CD14-positive monocyte (primary cell): ENCODE measurements around the gene ATMIN. TPM values are rescaled to one million over a fixed set of nuclear protein-coding genes. Genes with fewer than 3 reads are reported as not detected.
A peak's percentile ranks its signal among the peaks of the same experiment; 100 is the strongest.

Experiments
- DNase-seq, 3 donors: peaks; one replicate each; pipeline ENCODE4 v3.0.0-alpha.2; 2011 to 2022
- H2AFZ ChIP-seq: 2 replicates; pipeline ENCODE4 v1.6.0; 2012; ENCODE audit warnings: mild to moderate bottlenecking, low read depth, low read length, inconsistent platforms; ENCODE audit not compliant: insufficient read depth, poor library complexity, severe bottlenecking
- H3K27ac ChIP-seq, 2 donors: 1 replicate in 1 of 2; 2 replicates in 1 of 2; pipeline ENCODE4 v1.5.1; 2012 to 2013; ENCODE audit warnings: low read length in 2 of 2, control low read depth in 1 of 2, inconsistent platforms in 1 of 2, low read depth in 1 of 2, mild to moderate bottlenecking in 1 of 2
- H3K27me3 ChIP-seq, 2 donors: one replicate each; pipeline versions ENCODE4 v1.6.0 to v1.6.1; 2011 to 2013; ENCODE audit warnings: low read length in 2 of 2; ENCODE audit not compliant: control insufficient read depth in 2 of 2, insufficient read depth in 2 of 2
- H3K36me3 ChIP-seq, 2 donors: replicated peaks in 1 of 2; 1 replicate in 1 of 2; 2 replicates in 1 of 2; pipeline versions ENCODE4 v1.5.1 to v1.6.1; 2012 to 2013; ENCODE audit warnings: low read length in 2 of 2, control low read depth in 1 of 2, inconsistent platforms in 1 of 2, mild to moderate bottlenecking in 1 of 2; ENCODE audit not compliant: insufficient read depth in 2 of 2, control insufficient read depth in 1 of 2
- H3K4me1 ChIP-seq, 2 donors: 1 replicate in 1 of 2; 2 replicates in 1 of 2; pipeline versions ENCODE4 v1.5.1 to v1.6.1; 2012 to 2013; ENCODE audit warnings: low read length in 2 of 2, control low read depth in 1 of 2, inconsistent platforms in 1 of 2, mild to moderate bottlenecking in 1 of 2, moderate library complexity in 1 of 2; ENCODE audit not compliant: insufficient read depth in 2 of 2, control insufficient read depth in 1 of 2
- H3K4me2 ChIP-seq: replicated peaks from 2 replicates; pipeline ENCODE3; 2012; ENCODE audit warnings: low read length, moderate library complexity, mild to moderate bottlenecking; ENCODE audit not compliant: poor library complexity, severe bottlenecking; ENCODE audit errors: extremely low read depth
- H3K4me3 ChIP-seq, 3 experiments: fragments of 200-600 bp in 1 of 3; sonication (generic) in 1 of 3; replicated peaks in 1 of 3; 1 replicate in 2 of 3; 2 replicates in 1 of 3; pipeline ENCODE4 v1.5.1; 2011 to 2013; ENCODE audit warnings: low read length in 3 of 3, mild to moderate bottlenecking in 3 of 3, control low read depth in 2 of 3, low read depth in 2 of 3, inconsistent platforms in 1 of 3, moderate library complexity in 1 of 3
- H3K79me2 ChIP-seq: 2 replicates; pipeline ENCODE4 v1.6.0; 2012; ENCODE audit warnings: mild to moderate bottlenecking, control low read depth, inconsistent platforms, low read length, moderate library complexity; ENCODE audit not compliant: insufficient read depth
- H3K9ac ChIP-seq: 2 replicates; pipeline ENCODE4 v1.6.0; 2017; ENCODE audit warnings: low read length, mild to moderate bottlenecking; ENCODE audit not compliant: insufficient read depth, poor library complexity, severe bottlenecking
- H3K9me3 ChIP-seq, 2 donors: replicated peaks in 1 of 2; 1 replicate in 1 of 2; 2 replicates in 1 of 2; pipeline versions ENCODE4 v1.5.1 to v1.6.1; 2012 to 2013; ENCODE audit warnings: low read length in 2 of 2, control low read depth in 1 of 2; ENCODE audit not compliant: control insufficient read depth in 1 of 2, insufficient read depth in 1 of 2
- H4K20me1 ChIP-seq: 2 replicates; pipeline ENCODE4 v1.6.0; 2012; ENCODE audit warnings: mild to moderate bottlenecking, low read length, control low read depth, moderate library complexity; ENCODE audit not compliant: insufficient read depth
- H3K27ac Mint-ChIP-seq, 7 donors: one replicate each; pipeline ENCODE4 v1.8.0; 2020; ENCODE audit warnings: mild to moderate bottlenecking in 7 of 7, mixed read lengths in 7 of 7, moderate library complexity in 6 of 7, inconsistent platforms in 2 of 7
- H3K27me3 Mint-ChIP-seq, 3 donors: one replicate each; pipeline ENCODE4 v1.8.0; 2021 to 2022; ENCODE audit warnings: low read depth in 3 of 3, mild to moderate bottlenecking in 3 of 3, mixed read lengths in 3 of 3, moderate library complexity in 3 of 3, inconsistent platforms in 1 of 3
- H3K36me3 Mint-ChIP-seq, 2 donors: one replicate each; pipeline ENCODE4 v1.8.0; 2020; ENCODE audit warnings: mixed read lengths in 2 of 2, inconsistent platforms in 1 of 2, mild to moderate bottlenecking in 1 of 2
- H3K4me1 Mint-ChIP-seq: one replicate; pipeline ENCODE4 v1.8.0; 2020; ENCODE audit warnings: mild to moderate bottlenecking, mixed read lengths
- H3K4me3 Mint-ChIP-seq, 2 donors: one replicate each; pipeline ENCODE4 v1.8.0; 2020; ENCODE audit warnings: mild to moderate bottlenecking in 2 of 2, mixed read lengths in 2 of 2, moderate library complexity in 1 of 2
- H3K9me3 Mint-ChIP-seq, 7 donors: one replicate each; pipeline ENCODE4 v1.8.0; 2020 to 2022; ENCODE audit warnings: mixed read lengths in 7 of 7, mild to moderate bottlenecking in 6 of 7, moderate library complexity in 6 of 7, inconsistent platforms in 2 of 7
- WGBS: methylation state at CpG from one replicate; pipeline ENCODE4 v1.1.5; 2013; ENCODE audit warnings: missing lambda C conversion rate; ENCODE audit not compliant: insufficient coverage; 5-methylcytosine and 5-hydroxymethylcytosine counted together
- intact Hi-C, 2 donors: fragments of 100-400 bp; cut with micrococcal nuclease; formaldehyde crosslinking; loops; one replicate each; pipeline versions ENCODE4 v1.15.0 to v1.15.1; 2023
- polyA minus RNA-seq: library from RNA; depleted of rRNA, polyadenylated mRNA; stranded (reverse); fragments of >200 nt; gene quantifications from 2 replicates; pipeline ENCODE4 v1.2.3, GENCODE V29; 2012
- polyA plus RNA-seq, 3 donors: library from polyadenylated mRNA; depleted of rRNA in 1 of 3; unstranded in 2 of 3; stranded (reverse) in 1 of 3; fragments of 300-500 nt in 2 of 3; fragments of >200 nt in 1 of 3; fragmentation: Illumina TruSeq in 2 of 3; gene quantifications; 1 replicate in 2 of 3; 2 replicates in 1 of 3; pipeline ENCODE4 v1.2.3, GENCODE V29; 2012 to 2021
- total RNA-seq, 12 experiments: library from RNA in 1 of 12; stranded (reverse) in 1 of 12; fragments of 120-200 nt in 1 of 12; gene quantifications; one replicate each; pipeline ENCODE4 v1.2.4 and lab custom pipeline; 2013 to 2026; ENCODE audit warnings: mixed read lengths in 6 of 12, inconsistent platforms in 1 of 12
- TF ChIP-seq, protein P1 (sequence below): fragments of 200-600 bp; IDR thresholded peaks from one replicate; pipeline ENCODE4 v1.8.0; 2022; ENCODE audit warnings: antibody characterized with exemption, mild to moderate bottlenecking

ATMIN gene, protein sequence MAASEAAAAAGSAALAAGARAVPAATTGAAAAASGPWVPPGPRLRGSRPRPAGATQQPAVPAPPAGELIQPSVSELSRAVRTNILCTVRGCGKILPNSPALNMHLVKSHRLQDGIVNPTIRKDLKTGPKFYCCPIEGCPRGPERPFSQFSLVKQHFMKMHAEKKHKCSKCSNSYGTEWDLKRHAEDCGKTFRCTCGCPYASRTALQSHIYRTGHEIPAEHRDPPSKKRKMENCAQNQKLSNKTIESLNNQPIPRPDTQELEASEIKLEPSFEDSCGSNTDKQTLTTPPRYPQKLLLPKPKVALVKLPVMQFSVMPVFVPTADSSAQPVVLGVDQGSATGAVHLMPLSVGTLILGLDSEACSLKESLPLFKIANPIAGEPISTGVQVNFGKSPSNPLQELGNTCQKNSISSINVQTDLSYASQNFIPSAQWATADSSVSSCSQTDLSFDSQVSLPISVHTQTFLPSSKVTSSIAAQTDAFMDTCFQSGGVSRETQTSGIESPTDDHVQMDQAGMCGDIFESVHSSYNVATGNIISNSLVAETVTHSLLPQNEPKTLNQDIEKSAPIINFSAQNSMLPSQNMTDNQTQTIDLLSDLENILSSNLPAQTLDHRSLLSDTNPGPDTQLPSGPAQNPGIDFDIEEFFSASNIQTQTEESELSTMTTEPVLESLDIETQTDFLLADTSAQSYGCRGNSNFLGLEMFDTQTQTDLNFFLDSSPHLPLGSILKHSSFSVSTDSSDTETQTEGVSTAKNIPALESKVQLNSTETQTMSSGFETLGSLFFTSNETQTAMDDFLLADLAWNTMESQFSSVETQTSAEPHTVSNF
- 42.4 TPM for total RNA-seq (2013)
- 10 to 100 TPM; 10.9 to 17.6 (median 13.2) TPM for polyA plus RNA-seq
- polyA minus RNA-seq = 15.0 and 25.1 TPM in 2 replicates
- total RNA-seq (lab: John Stamatoyannopoulos, UW) = 29.5 to 72.4 (median 50.4) reads per million in 11 experiments

DNA sequence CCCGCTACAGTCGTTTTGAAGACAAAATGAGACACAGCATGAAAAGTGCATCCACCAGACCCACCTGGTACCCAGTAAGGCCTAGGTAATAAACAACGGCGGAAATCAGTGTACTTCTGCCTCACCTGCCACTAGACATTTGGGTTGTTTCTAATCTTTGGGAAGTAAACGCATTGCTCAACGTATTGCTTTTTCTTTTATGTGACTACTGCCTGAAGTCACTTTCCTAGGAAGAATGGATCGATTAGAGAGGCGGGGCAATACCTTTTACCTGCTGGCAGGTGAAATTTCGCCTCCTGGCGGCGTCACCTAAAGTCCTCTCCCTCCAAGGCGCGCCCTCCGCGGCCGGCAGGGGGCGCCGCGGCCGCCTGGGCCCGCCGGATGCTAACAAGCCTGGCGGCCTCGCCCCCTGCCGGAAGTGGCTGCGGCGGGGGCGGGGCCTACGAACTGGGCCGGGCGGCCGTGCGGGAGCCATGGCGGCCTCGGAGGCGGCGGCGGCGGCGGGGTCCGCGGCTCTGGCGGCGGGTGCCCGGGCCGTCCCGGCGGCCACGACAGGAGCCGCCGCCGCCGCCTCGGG, at the start of gene ATMIN:
Gene ATMIN, plus strand, starts transcription at position 445 of the 577 bp plus-strand sequence. Its CDS starts 29 bp downstream, at position 474.
- Histone ChIP-seq H3K27ac (peak within 1 kb of the TSS in 1 of 2 donors; percentile 50), H3K4me1 (peaks cover 14% of the 10 kb centered on the region in 2 donors), H3K4me2 (peak within 1 kb of the TSS; percentile 94), H3K9me3 (no peaks in the 10 kb centered on the region), H3K9ac (peak within 1 kb of the TSS; percentile 72), H3K27me3 (no peaks in the 10 kb centered on the region), H4K20me1 (peaks cover 15% of the 10 kb centered on the region), H3K79me2 (peaks cover 26% of the 10 kb centered on the region), H3K4me3 (peak within 1 kb of the TSS; percentile 49 to 84 (median 73)), H2AFZ (peak within 1 kb of the TSS; percentile 77), H3K36me3 (peaks cover 0 to 13% of the 10 kb centered on the region in 2 donors)
- Mint-ChIP-seq H3K9me3 (peaks cover 0 to 3% (median 0%) of the 10 kb centered on the region in 7 donors), H3K4me3 (peak within 1 kb of the TSS; percentile 82 to 88), H3K36me3 (peaks cover 17 to 21% of the 10 kb centered on the region in 2 donors), H3K27me3 (no peaks in the 10 kb centered on the region), H3K4me1 (peaks cover 23% of the 10 kb centered on the region), H3K27ac (peak within 1 kb of the TSS in 6 of 7 donors; percentile 56 to 70 (median 62))
- intact Hi-C loops = loop anchor here in 1 of 2 donors (5.0 to 10.0 kb wide), 3 partner anchors 33 to 699 kb away; partner anchors contain the start of gene GCSH
- peak; percentile 72 to 87 (median 84) for DNase-seq
- TF ChIP-seq, protein P1, sequence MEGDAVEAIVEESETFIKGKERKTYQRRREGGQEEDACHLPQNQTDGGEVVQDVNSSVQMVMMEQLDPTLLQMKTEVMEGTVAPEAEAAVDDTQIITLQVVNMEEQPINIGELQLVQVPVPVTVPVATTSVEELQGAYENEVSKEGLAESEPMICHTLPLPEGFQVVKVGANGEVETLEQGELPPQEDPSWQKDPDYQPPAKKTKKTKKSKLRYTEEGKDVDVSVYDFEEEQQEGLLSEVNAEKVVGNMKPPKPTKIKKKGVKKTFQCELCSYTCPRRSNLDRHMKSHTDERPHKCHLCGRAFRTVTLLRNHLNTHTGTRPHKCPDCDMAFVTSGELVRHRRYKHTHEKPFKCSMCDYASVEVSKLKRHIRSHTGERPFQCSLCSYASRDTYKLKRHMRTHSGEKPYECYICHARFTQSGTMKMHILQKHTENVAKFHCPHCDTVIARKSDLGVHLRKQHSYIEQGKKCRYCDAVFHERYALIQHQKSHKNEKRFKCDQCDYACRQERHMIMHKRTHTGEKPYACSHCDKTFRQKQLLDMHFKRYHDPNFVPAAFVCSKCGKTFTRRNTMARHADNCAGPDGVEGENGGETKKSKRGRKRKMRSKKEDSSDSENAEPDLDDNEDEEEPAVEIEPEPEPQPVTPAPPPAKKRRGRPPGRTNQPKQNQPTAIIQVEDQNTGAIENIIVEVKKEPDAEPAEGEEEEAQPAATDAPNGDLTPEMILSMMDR = peak; percentile 95
- WGBS = under 1% methylated on average over 47 of the region's 54 CpGs

DNA sequence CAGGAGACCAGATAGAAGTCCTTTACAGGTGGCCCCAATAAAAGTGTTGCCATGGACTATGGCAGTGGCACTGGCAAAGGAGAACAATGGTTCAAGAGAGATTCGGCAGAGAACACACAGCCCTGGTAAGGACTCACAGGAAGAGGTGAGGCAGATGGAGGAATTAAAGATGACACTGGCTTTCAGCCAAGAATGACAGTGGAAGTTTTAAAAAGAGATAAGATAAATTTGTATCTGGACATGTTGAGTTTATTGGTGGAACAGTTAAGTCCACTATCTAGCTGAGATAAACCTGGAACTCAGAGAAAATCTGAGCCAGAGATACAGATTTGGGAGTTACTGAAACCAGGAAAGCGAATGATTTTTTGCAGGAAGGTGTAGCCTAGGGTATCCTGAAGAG, 49.1 kb upstream of the ATMIN start:
- H3K27ac Mint-ChIP-seq = peak overlapping the region in 1 of 7 donors; percentile 72
- H3K4me2 ChIP-seq = no peak overlapping the region
- H3K9ac ChIP-seq = no peak overlapping the region
- DNase-seq = no peak
- H4K20me1 ChIP-seq = no peaks in the 10 kb centered on the region
- H3K79me2 ChIP-seq = peaks cover 18% of the 10 kb centered on the region
- no peaks in the 10 kb centered on the region for H3K9me3 Mint-ChIP-seq
- peaks cover 3% of the 10 kb centered on the region for H3K4me1 Mint-ChIP-seq
- H3K27me3 ChIP-seq = no peaks in the 10 kb centered on the region
- H3K4me1 ChIP-seq = no peaks in the 10 kb centered on the region
- WGBS = 62% methylated on average over 2 of the region's 2 CpGs
- peaks cover 41 to 53% of the 10 kb centered on the region in 2 donors for H3K36me3 Mint-ChIP-seq
- H3K4me3 Mint-ChIP-seq = no peak overlapping the region
- H3K36me3 ChIP-seq = peaks cover 9 to 34% of the 10 kb centered on the region in 2 donors
- H3K27ac ChIP-seq = no peak overlapping the region
- H3K27me3 Mint-ChIP-seq = no peaks in the 10 kb centered on the region
- no peaks in the 10 kb centered on the region for H3K9me3 ChIP-seq
- TF ChIP-seq, protein P1 = no peak
- H2AFZ ChIP-seq = no peak overlapping the region
- intact Hi-C loops = no loop called here
- no peak overlapping the region for H3K4me3 ChIP-seq
